Transverse colon (tissue), 4 donors: ENCODE measurements around the gene DCANP1. TPM values are rescaled to one million over a fixed set of nuclear protein-coding genes. Genes with fewer than 3 reads are reported as not detected.

Experiments
- DNase-seq: peaks from one replicate; pipeline ENCODE4 v3.0.0-alpha.2; 2019
- H3K27ac ChIP-seq, 4 donors: fragments of 200-600 bp; sonication (generic); 2 replicates each; pipeline ENCODE4 v1.5.1; 2016 to 2018; ENCODE audit warnings: inconsistent platforms in 4 of 4
- H3K27me3 ChIP-seq: fragments of 200-600 bp; sonication (generic); 2 replicates; pipeline ENCODE4 v1.5.1; 2017; ENCODE audit warnings: inconsistent platforms
- H3K36me3 ChIP-seq, 4 donors: fragments of 200-600 bp; sonication (generic); 2 replicates each; pipeline ENCODE4 v1.5.1; 2017 to 2019; ENCODE audit warnings: inconsistent platforms in 4 of 4
- H3K4me1 ChIP-seq, 4 donors: fragments of 200-600 bp; sonication (generic); 2 replicates each; pipeline ENCODE4 v1.5.1; 2017 to 2020; ENCODE audit warnings: inconsistent platforms in 4 of 4
- H3K4me3 ChIP-seq, 4 donors: fragments of 200-600 bp; sonication (generic); 1 replicate in 1 of 4; 2 replicates in 3 of 4; pipeline versions ENCODE4 v1.5.1 to v1.6.1; 2017 to 2019; ENCODE audit warnings: inconsistent platforms in 4 of 4
- H3K9me3 ChIP-seq, 2 donors: fragments of 200-600 bp; sonication (generic); 2 replicates each; pipeline ENCODE4 v1.5.1; 2017 to 2019; ENCODE audit warnings: inconsistent platforms in 2 of 2
- CTCF ChIP-seq, 5 experiments: fragments of 200-600 bp in 3 of 5; fragments of 450-650 bp in 2 of 5; sonication (generic) in 3 of 5; IDR thresholded peaks; 1 replicate in 2 of 5; 2 replicates in 3 of 5; pipeline ENCODE4 v1.5.1; 2016 to 2017; ENCODE audit warnings: antibody characterized with exemption in 5 of 5, inconsistent platforms in 3 of 5, mild to moderate bottlenecking in 2 of 5, moderate library complexity in 1 of 5
- EP300 ChIP-seq: sonication (generic); formaldehyde crosslinking; IDR thresholded peaks from one replicate; pipeline ENCODE4 v1.6.1; 2017; ENCODE audit warnings: antibody characterized with exemption, low read depth
- POLR2A ChIP-seq: fragments of 450-650 bp; IDR thresholded peaks from one replicate; pipeline ENCODE4 v1.6.1; 2016; ENCODE audit warnings: antibody characterized with exemption, mild to moderate bottlenecking, moderate library complexity
- POLR2AphosphoS5 ChIP-seq, 3 donors: sonication (generic); formaldehyde crosslinking; IDR thresholded peaks; one replicate each; pipeline ENCODE4 v1.6.1; 2016; ENCODE audit warnings: antibody characterized with exemption in 3 of 3
- WGBS, 2 donors: methylation state at CpG; one replicate each; pipeline ENCODE4 v1.1.5; 2018; ENCODE audit warnings: low coverage in 1 of 2; 5-methylcytosine and 5-hydroxymethylcytosine counted together
- in situ Hi-C, 4 donors: fragments of 200-750 bp; cut with MboI; loops; one replicate each; pipeline versions ENCODE4 v1.15.0 to v1.15.1; 2017; ENCODE audit warnings: low sequenced_read_pairs in 3 of 4, low pct_ligation_motif_present in 1 of 4, low pct_unique_long_range_greater_than_20kb in 1 of 4
- intact Hi-C: fragments of 100-400 bp; cut with DNase I; formaldehyde crosslinking; loops from one replicate; pipeline ENCODE4 v1.15.1; 2023; ENCODE audit warnings: low total_unique reads
- small RNA-seq, 4 donors: library from RNA; depleted of rRNA; stranded (forward); fragments of <200 nt; gene quantifications; one replicate each; pipeline ENCODE3, GENCODE V24; 2016
- total RNA-seq, 4 donors: library from RNA; depleted of rRNA; stranded (reverse); fragments of >200 nt; gene quantifications; one replicate each; pipeline ENCODE4 v1.1.0, GENCODE V29; 2016

DCANP1 gene
- total RNA-seq, 4 donors from 2014 or later = 0.95 TPM; not detected in 3

GRCh38 chr5:135395451-135395850, 51.7 kb downstream of the DCANP1 start:
- no peaks in the 10 kb centered on the region for H3K36me3 ChIP-seq
- no peak overlapping the region for H3K4me3 ChIP-seq
- DNase-seq = no peak
- intact Hi-C loops (loop anchor here (5.0 kb wide), 1 partner anchor 38 kb away; no protein-coding TSS in a partner anchor), in situ Hi-C loops (no loop called here)
- H3K27me3 ChIP-seq = no peaks in the 10 kb centered on the region
- TF ChIP-seq CTCF (IDR thresholded peaks at IDR 0.05) = no peak
- no peak for TF ChIP-seq POLR2AphosphoS5 (IDR thresholded peaks at IDR 0.05)
- no peak for TF ChIP-seq POLR2A
- TF ChIP-seq EP300 = no peak
- 73 to 87% methylated on average over 4 to 5 of the region's 5 CpGs for WGBS, 2 donors
- H3K9me3 ChIP-seq = no peaks in the 10 kb centered on the region
- H3K27ac ChIP-seq = no peak overlapping the region
- peaks cover 19 to 80% (median 57%) of the 10 kb centered on the region in 4 donors for H3K4me1 ChIP-seq

Small RNA genes within 50 kb of the gene (small RNA-seq; reads per million reads assigned to genes)
- 0 reads per million in 4 donors for gene DCANP1

Other genes starting within 250 kb of the DCANP1 start
- 100 to 1,000 TPM; 190 to 348 (median 314) TPM for gene MACROH2A1, start 48.1 kb downstream of the DCANP1 start, total RNA-seq
- under 1 TPM in 1 of 4 donors, not detected in 3; 0.16 TPM for gene TIFAB, start 5.0 kb upstream of the DCANP1 start, total RNA-seq
- not detected for gene NEUROG1, start 88.6 kb upstream of the DCANP1 start, total RNA-seq
- gene CXCL14, start 131.6 kb upstream of the DCANP1 start, total RNA-seq = 10 to 100 TPM; 11.5 to 31.0 (median 21.7) TPM